HG02623 (cell line): ENCODE data around the gene BBS9.

Source experiments
- ATAC-seq: cut with Tn5 transposase; IDR thresholded peaks from one replicate; pipeline ENCODE4 v1.9.1; 2021; ENCODE audit warnings: moderate library complexity; ENCODE audit not compliant: unreplicated experiment

Gene BBS9

GRCh38 chr7:33582533-33582932 lies 453.2 kb downstream of the BBS9 start:
- no peak for ATAC-seq

DNA sequence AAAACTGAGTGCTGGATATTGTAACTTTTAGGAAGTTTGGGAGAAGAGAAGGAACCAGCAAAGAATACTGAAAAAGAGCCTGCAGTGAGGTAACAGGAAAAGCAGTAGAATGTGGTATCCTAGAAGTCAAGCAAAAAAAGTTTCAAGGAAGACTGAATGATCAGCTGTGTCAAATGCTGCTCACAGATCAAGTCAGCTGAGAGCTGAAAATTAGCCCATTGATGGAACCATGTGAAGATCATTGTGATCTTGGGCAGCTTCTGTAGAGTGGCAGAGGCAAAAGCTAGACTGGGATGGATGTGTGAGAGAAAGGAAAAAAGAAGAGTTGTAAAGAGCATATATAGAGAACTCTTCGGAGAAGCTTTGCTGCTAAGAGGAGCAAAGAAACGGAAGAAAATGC lies 460.5 kb downstream of the BBS9 start:
- no peak for ATAC-seq

DNA sequence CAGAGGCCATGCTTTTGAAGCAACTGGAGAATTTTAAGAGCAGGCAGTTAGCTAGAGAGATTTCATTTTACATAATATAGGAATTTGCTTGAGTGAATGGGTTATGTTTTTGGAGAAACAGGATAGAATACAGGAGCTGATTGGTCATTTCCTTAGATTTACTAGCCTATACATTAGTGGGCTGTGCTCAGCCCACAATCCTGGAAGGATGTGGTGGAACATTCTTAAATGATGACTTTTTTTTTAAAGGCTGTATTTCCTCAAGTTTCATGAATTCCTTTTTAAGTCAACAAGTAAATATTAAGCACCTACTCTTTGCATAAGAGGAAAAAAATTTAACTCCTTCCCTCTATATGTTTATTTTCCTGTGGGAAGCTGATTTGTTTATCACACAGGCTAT lies 461.6 kb downstream of the BBS9 start:
- ATAC-seq = no peak

DNA sequence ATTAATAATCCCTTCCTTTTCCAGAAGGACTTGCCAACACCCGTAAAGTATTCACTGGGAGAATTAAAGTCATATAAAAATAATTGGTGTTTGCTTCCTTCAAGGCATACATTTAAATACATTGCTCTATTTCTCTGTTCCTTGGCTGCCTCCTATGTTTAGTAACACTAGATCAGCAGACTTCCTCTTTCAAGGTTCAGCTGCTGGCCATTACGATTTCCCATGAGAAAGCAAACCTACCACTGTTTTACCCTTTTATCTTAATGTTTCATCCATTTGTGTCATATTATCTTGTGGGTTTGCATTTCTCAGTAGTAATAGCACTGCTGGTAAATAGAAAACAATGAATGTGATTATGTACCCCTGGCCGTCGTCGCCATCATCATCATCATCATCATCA lies 462.1 kb downstream of the BBS9 start:
- no peak for ATAC-seq

- no peak for ATAC-seq
Observed at GRCh38 chr7:33592718-33593117, 463.4 kb downstream of the BBS9 start.

DNA sequence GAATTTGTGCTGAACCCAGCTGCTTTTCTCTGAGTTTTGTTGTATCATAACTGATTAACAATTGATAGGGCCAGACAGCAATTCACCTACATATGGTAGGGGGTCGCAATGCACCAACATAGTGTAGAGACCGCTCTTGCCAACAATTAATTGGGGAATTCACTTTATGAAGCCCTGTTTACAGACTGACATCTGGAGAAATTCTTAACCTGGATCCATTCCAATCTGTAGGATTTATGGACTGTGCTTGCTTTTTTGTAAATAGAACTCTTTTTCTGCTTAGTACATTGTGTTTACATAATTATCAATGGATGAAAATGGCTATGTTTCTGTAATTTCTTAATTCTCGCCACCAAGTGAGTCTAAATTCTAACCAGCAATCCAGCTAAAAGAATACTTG lies 464.2 kb downstream of the BBS9 start:
- ATAC-seq = no peak

DNA sequence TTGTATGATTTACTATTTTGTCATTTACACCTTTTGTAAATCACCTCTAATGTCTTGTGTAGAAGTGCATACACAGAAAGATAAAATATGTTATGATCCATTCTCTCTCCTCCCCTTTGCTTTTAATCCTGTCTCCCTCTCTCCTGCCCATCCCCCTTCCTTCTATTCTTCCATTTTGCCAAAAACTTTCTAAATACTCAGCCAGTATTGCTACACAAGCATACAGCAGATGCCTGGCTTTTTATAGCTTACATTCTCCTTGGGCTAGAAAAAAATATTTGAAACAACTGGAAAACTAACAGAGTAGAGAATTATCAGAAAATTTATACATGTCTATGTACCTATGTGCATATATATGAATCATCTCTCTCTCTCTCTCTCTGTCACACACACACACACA lies 467.3 kb downstream of the BBS9 start:
- no peak for ATAC-seq

GRCh38 chr7:33597181-33597580 lies 467.8 kb downstream of the BBS9 start:
- ATAC-seq = no peak

DNA sequence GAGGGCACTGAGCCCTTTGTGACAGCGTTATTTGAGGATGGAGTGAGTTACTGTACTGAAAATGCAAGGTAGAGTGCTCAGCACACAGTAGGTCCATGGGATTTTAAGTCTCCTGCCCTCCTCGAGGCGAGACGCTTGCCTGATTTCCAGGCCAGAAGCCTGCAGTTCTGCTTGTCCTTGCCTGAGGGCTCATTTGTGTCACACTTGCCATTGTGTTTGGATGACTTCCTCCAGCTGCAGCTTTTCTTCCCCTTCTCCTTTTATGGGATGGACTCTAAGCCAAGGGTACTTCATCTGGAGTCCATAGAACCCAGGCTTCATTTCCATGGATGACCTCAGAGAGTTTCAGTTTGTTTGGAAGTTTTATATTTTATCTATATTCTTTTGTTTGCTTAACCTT lies 471.7 kb downstream of the BBS9 start:
- ATAC-seq = no peak

DNA sequence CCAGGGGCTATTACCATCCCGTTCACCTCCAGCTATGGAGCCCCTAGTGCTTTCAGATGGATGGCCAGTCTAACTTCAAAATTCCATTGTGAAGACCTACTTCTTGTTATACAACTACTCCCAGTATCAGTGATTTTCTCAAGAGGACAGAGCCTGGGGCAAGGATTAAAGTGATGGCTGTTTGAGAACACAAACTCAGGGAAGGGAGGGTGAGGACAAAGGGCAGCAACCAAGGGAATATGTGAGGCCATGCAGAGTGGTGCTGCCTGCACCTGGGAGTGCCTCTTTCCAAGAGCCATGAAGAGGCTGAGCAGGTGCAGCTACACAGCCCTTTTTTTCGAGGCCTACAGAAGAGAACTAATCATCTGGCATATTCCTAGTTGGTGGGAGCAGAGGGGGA lies 472.5 kb downstream of the BBS9 start:
- no peak for ATAC-seq

DNA sequence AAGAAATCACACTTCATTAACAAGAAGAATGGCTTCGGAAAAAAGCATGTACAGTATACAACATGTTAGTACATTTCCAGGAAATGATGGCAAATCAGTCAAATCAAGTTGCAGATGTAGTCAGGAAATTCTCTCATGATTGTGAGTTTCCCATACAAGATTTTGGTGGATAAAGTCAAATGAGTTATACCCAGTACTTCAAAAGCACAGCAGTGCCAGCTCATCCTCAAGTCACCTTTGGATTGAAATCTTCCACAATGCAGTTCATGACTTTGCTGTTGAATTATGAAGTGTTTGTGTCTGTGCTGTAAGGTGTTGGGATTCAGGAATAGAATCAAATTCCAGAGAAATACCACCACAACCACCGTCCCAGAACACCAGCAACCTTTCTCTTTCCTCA lies 474.7 kb downstream of the BBS9 start:
- ATAC-seq = no peak

- ATAC-seq = no peak
Observed at GRCh38 chr7:33610918-33611317, 481.6 kb downstream of the BBS9 start.

DNA sequence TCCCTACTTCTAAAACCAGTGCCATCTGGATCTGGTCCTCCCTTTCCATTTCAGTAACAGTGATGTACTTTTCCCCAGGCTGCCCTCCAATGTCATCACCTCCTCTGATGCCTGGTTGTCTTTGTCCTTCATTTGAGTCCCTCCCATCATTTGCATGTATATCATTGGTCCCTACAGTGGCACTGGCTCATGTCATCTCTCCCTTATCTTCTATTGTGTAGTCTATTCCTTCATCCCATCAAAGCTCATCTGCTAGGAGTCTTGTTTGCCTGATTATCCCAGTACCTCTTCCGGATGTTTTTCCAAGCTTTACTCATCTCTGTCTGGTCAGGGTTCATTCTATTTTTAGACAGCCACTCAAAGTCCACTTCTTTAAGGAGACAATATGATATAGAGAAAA lies 483.1 kb downstream of the BBS9 start:
- no peak for ATAC-seq

DNA sequence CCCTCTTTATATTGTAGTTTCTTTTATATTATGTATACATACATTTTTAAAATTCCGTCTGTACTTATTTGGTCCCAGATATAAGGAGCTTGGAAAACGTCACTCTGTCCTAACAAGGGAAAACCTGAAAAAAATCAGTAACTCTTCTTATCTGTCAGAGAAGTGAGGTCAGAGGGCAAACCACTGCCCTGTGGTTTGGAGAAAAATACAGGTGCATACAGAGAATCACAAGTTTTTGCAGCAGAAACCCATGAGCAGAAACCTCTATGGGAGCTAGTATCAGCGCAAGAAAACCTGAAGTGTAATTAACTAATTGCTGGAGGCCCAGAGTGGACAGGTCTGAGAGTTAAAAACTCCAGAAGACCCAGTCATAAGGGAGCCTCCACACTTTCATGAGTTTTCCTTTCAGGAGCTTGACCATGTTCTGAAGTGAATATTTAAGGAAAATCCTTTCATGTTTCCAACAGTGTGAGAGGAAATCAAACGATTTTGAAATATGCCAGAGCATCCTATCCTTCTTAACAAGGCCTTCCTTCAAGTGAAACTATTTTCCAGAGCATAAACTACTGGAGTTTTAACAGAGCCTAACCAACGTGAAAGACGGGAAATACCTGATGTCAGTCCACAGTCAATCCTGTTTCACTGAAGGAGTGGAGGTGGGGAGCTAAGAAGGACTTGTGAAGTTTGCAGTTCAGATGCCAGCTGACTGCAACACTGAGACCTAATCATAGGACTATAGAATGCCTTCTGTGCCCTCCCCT lies 485.2 kb downstream of the BBS9 start:
- no peak for ATAC-seq

DNA sequence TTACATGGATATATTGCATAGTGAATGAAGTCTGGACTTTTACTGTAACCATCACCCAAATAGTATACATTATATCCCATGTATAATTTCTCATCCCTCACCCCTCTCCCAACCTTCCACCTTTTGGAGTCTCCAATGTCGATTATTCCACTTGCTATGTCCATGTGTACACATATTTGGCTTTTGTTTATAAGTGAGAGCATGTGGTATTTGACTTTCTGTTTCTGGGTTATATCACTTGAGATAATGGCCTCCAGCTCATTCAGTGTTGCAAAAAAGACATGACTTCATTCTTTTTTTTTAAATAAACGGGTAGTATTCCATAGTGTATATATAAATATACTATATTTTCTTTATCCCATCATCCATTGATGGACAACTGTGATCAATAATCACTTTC lies 487.4 kb downstream of the BBS9 start:
- ATAC-seq = no peak

DNA sequence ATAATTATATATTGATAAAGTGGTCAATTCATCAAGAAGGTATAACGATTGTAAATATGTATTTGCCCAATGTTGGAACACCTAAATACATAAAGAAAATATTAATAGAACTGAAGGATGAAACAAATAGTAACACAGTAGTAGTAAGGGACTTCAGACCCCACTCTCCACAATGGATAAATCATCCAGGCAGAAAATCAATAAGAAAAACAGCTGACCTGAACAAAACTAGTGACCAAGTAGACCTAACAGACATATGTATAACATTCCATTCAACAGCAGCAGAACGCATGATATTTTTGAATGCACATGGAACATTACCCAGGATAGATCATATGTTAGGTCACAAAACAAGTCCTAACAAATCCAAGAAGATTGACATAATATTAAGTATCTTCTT lies 489.9 kb downstream of the BBS9 start:
- ATAC-seq = no peak

GRCh38 chr7:33623267-33623666 lies 493.9 kb downstream of the BBS9 start:
- no peak for ATAC-seq

- no peak for ATAC-seq
Observed at GRCh38 chr7:33624215-33624614, 494.9 kb downstream of the BBS9 start.

DNA sequence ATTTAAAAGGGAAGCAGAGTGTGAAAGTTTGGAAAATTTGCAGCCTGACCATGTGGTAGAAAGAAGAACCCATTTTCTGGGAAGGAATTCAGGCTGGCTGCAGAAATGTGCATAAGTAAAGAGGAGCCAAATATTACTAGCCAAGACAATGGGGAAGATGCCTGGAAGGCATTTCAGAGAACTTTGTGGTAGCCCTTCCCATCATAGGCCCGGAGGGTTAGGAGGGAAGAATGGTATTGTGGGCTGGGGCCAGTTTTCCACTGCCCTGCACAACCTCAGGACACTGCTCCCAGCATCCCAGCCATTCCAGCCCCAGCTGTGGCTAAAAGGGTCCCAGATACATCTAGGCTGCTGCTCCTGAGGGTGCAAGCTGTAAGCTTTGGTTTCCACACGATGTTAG lies 497.5 kb downstream of the BBS9 start:
- ATAC-seq = no peak

DNA sequence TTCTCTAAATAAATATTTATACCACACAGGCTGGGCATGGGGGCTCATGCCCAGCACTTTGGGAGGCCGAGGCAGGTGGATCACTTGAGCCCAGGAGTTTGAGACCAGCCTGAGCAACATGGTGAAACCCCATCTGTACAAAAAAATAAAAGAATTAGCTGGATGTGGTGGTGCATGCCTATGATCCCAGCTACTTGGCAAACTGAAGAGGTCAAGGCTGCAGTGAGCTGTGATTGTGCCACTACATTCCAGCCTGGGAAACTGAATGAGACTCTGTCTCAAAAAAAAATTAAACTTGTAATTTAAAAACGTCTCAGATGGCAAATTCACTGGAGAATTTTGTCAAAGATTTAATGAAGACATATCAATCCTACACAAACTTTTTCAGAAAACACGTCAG lies 498.4 kb downstream of the BBS9 start:
- no peak for ATAC-seq

DNA sequence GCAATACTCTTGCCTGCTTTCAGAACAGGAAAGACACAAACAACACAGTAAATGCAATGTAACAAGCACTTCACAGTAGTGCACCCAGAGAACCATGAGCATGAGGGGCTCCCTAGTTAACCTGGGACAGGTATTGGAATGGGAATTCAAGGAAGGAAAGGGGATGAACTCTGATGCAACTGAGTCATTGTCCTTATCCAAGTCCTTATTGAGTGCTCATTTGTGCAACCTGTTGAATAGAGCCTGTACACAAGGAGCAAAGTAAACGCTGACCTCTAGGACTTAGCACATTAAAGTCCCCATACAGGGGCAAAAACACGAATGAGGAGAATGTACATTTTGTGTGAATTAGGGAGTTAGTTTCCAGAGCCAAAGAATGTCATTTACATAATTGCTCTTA lies 499.5 kb downstream of the BBS9 start:
- no peak for ATAC-seq

GRCh38 chr7:33630359-33630758 lies 501.0 kb downstream of the BBS9 start:
- no peak for ATAC-seq

DNA sequence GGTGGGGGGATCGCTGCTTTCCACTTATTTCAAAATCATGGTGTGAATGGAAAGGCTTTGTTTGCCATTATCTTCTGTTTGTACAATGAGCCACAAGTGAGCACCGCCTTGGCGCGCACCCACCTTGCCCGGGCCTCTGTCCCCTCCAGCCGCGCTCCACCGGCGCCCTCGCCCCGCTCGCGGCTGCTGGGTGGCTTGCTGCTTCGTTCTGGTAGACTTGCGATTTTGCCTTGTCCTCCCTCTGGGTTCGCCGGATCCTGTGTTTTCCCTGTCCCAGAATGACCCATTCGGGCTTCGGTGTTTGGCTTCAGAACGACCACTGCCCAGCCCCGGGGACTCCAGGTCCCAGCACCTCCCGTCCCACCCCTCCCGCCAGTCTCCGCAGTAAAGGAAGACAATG lies 503.0 kb downstream of the BBS9 start:
- no peak for ATAC-seq
